Ishikawa (cell line): ENCODE data around the gene EEFSEC.

ENCODE experiments used
- CEBPB ChIP-seq: IDR thresholded peaks from 2 replicates; pipeline ENCODE4 v1.6.1; 2012
- CREB1 ChIP-seq: IDR thresholded peaks from 2 replicates; pipeline ENCODE4 v1.6.1; 2012; ENCODE audit warnings: low read depth
- EGR1 ChIP-seq: IDR thresholded peaks from 2 replicates; pipeline ENCODE4 v1.6.1; 2012
- EP300 ChIP-seq: IDR thresholded peaks from 2 replicates; pipeline ENCODE4 v1.6.1; 2012; ENCODE audit warnings: borderline replicate concordance
- FOXM1 ChIP-seq: IDR thresholded peaks from 2 replicates; pipeline ENCODE4 v1.6.1; 2012; ENCODE audit warnings: low read depth, borderline replicate concordance
- MAX ChIP-seq: IDR thresholded peaks from 2 replicates; pipeline ENCODE4 v1.6.1; 2012
- NFIC ChIP-seq: IDR thresholded peaks from 2 replicates; pipeline ENCODE4 v1.6.1; 2012
- RAD21 ChIP-seq: IDR thresholded peaks from 2 replicates; pipeline ENCODE4 v1.6.1; 2012; ENCODE audit warnings: low read depth
- REST ChIP-seq: IDR thresholded peaks from 2 replicates; pipeline ENCODE4 v1.6.1; 2012; ENCODE audit warnings: low read depth, mild to moderate bottlenecking
- TAF1 ChIP-seq: IDR thresholded peaks from 2 replicates; pipeline ENCODE4 v1.6.1; 2012; ENCODE audit warnings: low read depth, mild to moderate bottlenecking
- TCF12 ChIP-seq: IDR thresholded peaks from 2 replicates; pipeline ENCODE4 v1.6.1; 2012; ENCODE audit warnings: low read depth
- TEAD4 ChIP-seq: IDR thresholded peaks from 2 replicates; pipeline ENCODE4 v1.6.1; 2012
- USF1 ChIP-seq: IDR thresholded peaks from 2 replicates; pipeline ENCODE4 v1.6.1; 2012
- YY1 ChIP-seq: IDR thresholded peaks from 2 replicates; pipeline ENCODE4 v1.6.1; 2012; ENCODE audit warnings: low read depth
- ZBTB7A ChIP-seq: IDR thresholded peaks from 2 replicates; pipeline ENCODE4 v1.6.1; 2012; ENCODE audit warnings: low read depth

EEFSEC gene

GRCh38 chr3:128241741-128242140 lies 88.5 kb downstream of the EEFSEC start:
- no peak for TF ChIP-seq EGR1
- no peak for TF ChIP-seq MAX
- no peak for TF ChIP-seq RAD21
- TF ChIP-seq FOXM1: no peak
- no peak for TF ChIP-seq USF1
- TF ChIP-seq NFIC: no peak
- TF ChIP-seq TCF12: no peak
- no peak for TF ChIP-seq CREB1
- no peak for TF ChIP-seq EP300
- no peak for TF ChIP-seq ZBTB7A
- TF ChIP-seq CEBPB: no peak

GRCh38 chr3:128242818-128243601 lies 89.7 kb downstream of the EEFSEC start:
- TF ChIP-seq CEBPB: no peak
- TF ChIP-seq USF1: no peak
- no peak for TF ChIP-seq TEAD4
- no peak for TF ChIP-seq YY1
- TF ChIP-seq MAX: no peak
- TF ChIP-seq FOXM1: no peak
- no peak for TF ChIP-seq CREB1

GRCh38 chr3:128243602-128244504 lies 90.6 kb downstream of the EEFSEC start:
- TF ChIP-seq TEAD4 (no peak), TCF12 (no peak), USF1 (no peak), TAF1 (no peak), CREB1 (no peak), RAD21 (no peak), ZBTB7A (no peak)

GRCh38 chr3:128245460-128245859 lies 92.2 kb downstream of the EEFSEC start:
- no peak for TF ChIP-seq TEAD4

- TF ChIP-seq MAX (no peak), TAF1 (no peak), USF1 (no peak), TEAD4 (no peak), FOXM1 (no peak), RAD21 (no peak), YY1 (no peak), TCF12 (no peak), CREB1 (no peak), NFIC (no peak), EGR1 (no peak), EP300 (no peak), REST (no peak), CEBPB (no peak)
Measured at GRCh38 chr3:128247666-128248409, 94.6 kb downstream of the EEFSEC start.

GRCh38 chr3:128252083-128252482 lies 98.8 kb downstream of the EEFSEC start:
- TF ChIP-seq YY1 (no peak), FOXM1 (no peak), ZBTB7A (no peak), RAD21 (no peak), NFIC (no peak), TEAD4 (no peak), USF1 (no peak)
